Right atrium auricular region (tissue), 2 donors: ENCODE data around the gene ZNF397. TPM values are rescaled to one million over a fixed set of nuclear protein-coding genes. Genes with fewer than 3 reads are reported as not detected.

Experiments used
- DNase-seq: peaks from one replicate; pipeline ENCODE4 v3.0.0-alpha.2; 2019; ENCODE audit warnings: low spot score
- H3K27ac ChIP-seq, 2 donors: fragments of 200-600 bp; sonication (generic); 1 replicate in 1 of 2; 2 replicates in 1 of 2; pipeline ENCODE4 v1.5.1; 2016 to 2019
- H3K27me3 ChIP-seq, 2 donors: fragments of 200-600 bp; sonication (generic); one replicate each; pipeline versions ENCODE4 v1.5.1 to v1.6.0; 2017 to 2019
- H3K36me3 ChIP-seq: fragments of 200-600 bp; sonication (generic); one replicate; pipeline ENCODE4 v1.5.1; 2016
- H3K4me1 ChIP-seq, 2 donors: fragments of 200-600 bp; sonication (generic); one replicate each; pipeline versions ENCODE4 v1.5.1 to v1.6.0; 2017 to 2019
- H3K4me3 ChIP-seq, 2 donors: fragments of 200-600 bp; sonication (generic); 1 replicate in 1 of 2; 2 replicates in 1 of 2; pipeline ENCODE4 v1.5.1; 2017 to 2019; ENCODE audit warnings: mild to moderate bottlenecking in 1 of 2, moderate library complexity in 1 of 2
- H3K9me3 ChIP-seq, 2 donors: fragments of 200-600 bp; sonication (generic); one replicate each; pipeline ENCODE4 v1.5.1; 2019
- CTCF ChIP-seq, 2 donors: fragments of 200-600 bp; sonication (generic); IDR thresholded peaks; one replicate each; pipeline ENCODE4 v1.5.1; 2019; ENCODE audit warnings: antibody characterized with exemption in 2 of 2
- total RNA-seq, 2 donors: library from RNA; depleted of rRNA; stranded (reverse); fragments of >200 nt; gene quantifications; one replicate each; pipeline ENCODE4 v1.1.0, GENCODE V29; 2016

Gene ZNF397
- total RNA-seq, result 10 to 100 TPM; 11.3 to 12.0 TPM

GRCh38 chr18:35240664-35241447 lies at the start of gene ZNF397:
TSS of gene ZNF397 (plus strand) at chr18:35241034. CDS start at chr18:35242471, 1,437 bp downstream.
- no peaks in the 10 kb centered on the region for H3K9me3 ChIP-seq
- TF ChIP-seq CTCF (IDR thresholded peaks at IDR 0.05), result no peak
- peak within 1 kb of the TSS; percentile 94 to 98 for H3K27ac ChIP-seq
- peaks cover 0 to 10% of the 10 kb centered on the region in 2 donors for H3K4me1 ChIP-seq
- DNase-seq, result peak; percentile 98
- no peaks in the 10 kb centered on the region for H3K27me3 ChIP-seq
- H3K36me3 ChIP-seq, result peaks cover 35% of the 10 kb centered on the region
- H3K4me3 ChIP-seq, result peak within 1 kb of the TSS; percentile 67 to 79

GRCh38 chr18:35191698-35192025 lies 49.2 kb upstream of the ZNF397 start:
- Histone ChIP-seq H3K4me1 (no peaks in the 10 kb centered on the region), H3K4me3 (no peak overlapping the region), H3K27ac (no peak overlapping the region), H3K9me3 (no peaks in the 10 kb centered on the region), H3K27me3 (no peaks in the 10 kb centered on the region), H3K36me3 (no peaks in the 10 kb centered on the region)
- no peak for DNase-seq
- TF ChIP-seq CTCF (IDR thresholded peaks at IDR 0.05), result no peak

GRCh38 chr18:35192415-35192814 lies 48.4 kb upstream of the ZNF397 start:
- no peak for TF ChIP-seq CTCF (IDR thresholded peaks at IDR 0.05)

GRCh38 chr18:35193316-35193715 lies 47.5 kb upstream of the ZNF397 start:
- Histone ChIP-seq H3K36me3 (no peaks in the 10 kb centered on the region), H3K27ac (no peak overlapping the region), H3K9me3 (no peaks in the 10 kb centered on the region), H3K4me3 (no peak overlapping the region), H3K27me3 (no peaks in the 10 kb centered on the region), H3K4me1 (no peaks in the 10 kb centered on the region)
- no peak for DNase-seq
- TF ChIP-seq CTCF (IDR thresholded peaks at IDR 0.05), result no peak

More at GRCh38 chr18:35192415-35192814, 48.4 kb upstream of the ZNF397 start:
- no peaks in the 10 kb centered on the region for H3K36me3 ChIP-seq
- H3K27ac ChIP-seq, result no peak overlapping the region
- no peaks in the 10 kb centered on the region for H3K4me1 ChIP-seq
- no peak for DNase-seq
- H3K4me3 ChIP-seq, result no peak overlapping the region
- no peaks in the 10 kb centered on the region for H3K9me3 ChIP-seq
- no peaks in the 10 kb centered on the region for H3K27me3 ChIP-seq

GRCh38 chr18:35197296-35197695 lies 43.5 kb upstream of the ZNF397 start:
- no peaks in the 10 kb centered on the region for H3K9me3 ChIP-seq
- H3K27ac ChIP-seq, result no peak overlapping the region
- H3K36me3 ChIP-seq, result no peaks in the 10 kb centered on the region
- no peaks in the 10 kb centered on the region for H3K4me1 ChIP-seq
- H3K4me3 ChIP-seq, result no peak overlapping the region
- H3K27me3 ChIP-seq, result no peaks in the 10 kb centered on the region
- no peak for DNase-seq
- no peak for TF ChIP-seq CTCF (IDR thresholded peaks at IDR 0.05)
